GM04503 (cell line): Measurements from ENCODE around the gene GRB10.

Source experiments
- DNase-seq: peaks from one replicate; pipeline ENCODE4 v3.0.0-alpha.2; 2012; ENCODE audit warnings: low read depth

Gene GRB10

GRCh38 chr7:50718876-50719275 is 63.8 kb downstream of the GRB10 start:
- DNase-seq, result no peak

DNA sequence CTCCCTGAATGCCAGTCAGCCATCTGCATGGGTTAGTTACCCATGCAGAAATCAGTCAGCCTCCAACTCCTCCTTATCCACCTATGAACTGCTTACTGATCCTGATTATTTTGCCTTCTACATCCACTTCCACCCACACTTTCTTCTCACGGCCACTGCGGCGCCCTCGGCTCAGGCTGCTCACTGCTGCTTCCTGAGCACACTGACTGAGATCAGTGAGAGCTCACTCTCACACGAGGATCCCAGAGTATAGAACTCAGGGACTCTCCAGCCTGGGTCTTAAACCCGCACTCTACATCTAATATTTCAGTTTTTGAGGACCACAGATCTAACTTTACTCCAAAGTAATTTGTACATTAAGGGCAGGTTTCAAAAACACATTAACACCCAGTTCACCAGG is 64.4 kb downstream of the GRB10 start:
- no peak for DNase-seq

DNA sequence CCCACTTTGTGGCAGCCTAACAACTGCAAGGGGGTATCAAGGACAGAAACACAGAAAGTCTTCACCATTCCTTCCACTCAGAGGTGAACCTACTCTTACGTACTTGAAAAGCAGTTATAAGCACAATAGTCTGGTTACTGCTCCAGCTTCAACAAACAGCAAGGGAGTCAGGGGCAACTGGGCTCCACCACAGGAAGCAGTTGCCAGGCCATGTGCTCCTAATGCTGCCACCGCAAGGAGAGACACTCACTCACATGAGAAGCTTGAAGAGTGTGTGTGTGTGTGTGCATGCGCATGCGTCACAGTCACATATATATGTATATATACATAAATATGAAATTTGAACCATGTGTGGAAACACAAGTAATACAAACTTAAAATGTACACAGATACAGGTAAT is 65.5 kb downstream of the GRB10 start:
- DNase-seq, result no peak

GRCh38 chr7:50714857-50715256 is 67.8 kb downstream of the GRB10 start:
- no peak for DNase-seq

DNA sequence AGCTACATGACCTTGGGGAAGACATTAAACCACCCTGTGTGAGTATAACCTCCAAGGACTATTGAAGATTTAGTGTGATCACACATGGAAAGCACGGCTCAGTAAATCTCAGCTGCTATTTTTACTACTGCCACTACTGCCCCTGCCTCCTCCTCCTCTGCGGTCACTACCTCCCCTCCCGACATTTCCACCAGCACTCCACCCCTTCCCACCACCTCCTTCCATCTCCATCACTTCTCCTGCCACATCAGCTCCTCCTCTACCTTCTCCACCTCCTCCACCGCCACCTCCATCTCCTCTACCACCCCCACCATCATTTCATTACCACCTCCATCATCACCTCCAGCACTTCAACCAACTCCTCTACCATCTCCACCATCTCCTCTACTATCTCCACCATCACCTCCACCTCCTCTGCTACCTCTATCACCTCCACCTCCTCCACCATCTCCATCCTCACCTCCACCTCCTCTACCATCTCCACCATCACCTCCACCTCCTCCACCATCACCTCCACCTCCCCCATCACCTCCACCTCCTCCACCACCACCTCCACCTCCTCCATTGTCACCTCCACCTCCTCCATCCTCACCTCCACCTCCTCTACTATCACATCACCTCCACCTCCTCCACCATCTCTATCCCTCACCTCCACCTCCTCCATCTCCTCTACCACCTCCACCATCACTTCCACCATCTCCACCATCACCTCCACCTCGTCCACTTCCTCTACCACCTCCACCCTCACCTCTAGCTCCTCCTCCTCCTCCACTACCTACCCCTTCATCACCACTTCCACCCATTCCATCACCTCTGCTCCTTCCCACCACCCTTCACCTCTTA is 69.4 kb downstream of the GRB10 start:
- no peak for DNase-seq

- no peak for DNase-seq
Measured at GRCh38 chr7:50712252-50713122, 70.2 kb downstream of the GRB10 start.

GRCh38 chr7:50711271-50712175 is 71.2 kb downstream of the GRB10 start:
- DNase-seq, result no peak

DNA sequence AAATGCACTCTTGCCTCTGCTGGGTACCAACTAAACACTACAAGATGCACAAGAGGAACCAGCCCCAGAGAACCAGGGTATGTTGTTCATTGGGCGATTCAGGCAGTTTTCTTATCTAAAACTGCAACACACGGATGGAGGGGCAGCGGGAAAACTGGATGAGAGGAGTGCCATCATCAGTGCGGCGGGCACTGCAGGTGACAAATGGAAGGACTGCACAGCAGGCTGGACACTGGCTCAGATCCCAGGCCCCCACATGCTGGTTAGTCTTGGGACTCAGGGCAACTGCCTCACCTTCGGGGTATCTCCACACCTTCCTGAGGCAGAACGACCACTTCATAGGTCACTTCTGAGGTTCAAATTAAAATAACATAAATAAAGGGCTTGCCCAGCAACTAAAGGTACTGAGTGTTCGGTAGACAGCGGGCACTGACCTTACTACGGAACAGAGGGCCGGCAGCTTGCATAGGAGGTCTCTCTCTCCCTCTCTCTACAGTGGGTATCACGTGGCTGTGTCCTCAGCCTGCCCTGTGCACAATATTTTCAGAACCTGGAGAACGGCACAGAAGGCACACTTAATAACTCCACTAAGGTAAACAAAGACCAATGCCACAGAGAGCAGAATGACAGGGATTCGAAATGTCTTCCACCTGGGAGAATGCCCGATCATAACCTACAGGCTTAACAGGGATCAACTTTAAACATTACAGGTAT is 72.1 kb downstream of the GRB10 start:
- DNase-seq, result no peak

DNA sequence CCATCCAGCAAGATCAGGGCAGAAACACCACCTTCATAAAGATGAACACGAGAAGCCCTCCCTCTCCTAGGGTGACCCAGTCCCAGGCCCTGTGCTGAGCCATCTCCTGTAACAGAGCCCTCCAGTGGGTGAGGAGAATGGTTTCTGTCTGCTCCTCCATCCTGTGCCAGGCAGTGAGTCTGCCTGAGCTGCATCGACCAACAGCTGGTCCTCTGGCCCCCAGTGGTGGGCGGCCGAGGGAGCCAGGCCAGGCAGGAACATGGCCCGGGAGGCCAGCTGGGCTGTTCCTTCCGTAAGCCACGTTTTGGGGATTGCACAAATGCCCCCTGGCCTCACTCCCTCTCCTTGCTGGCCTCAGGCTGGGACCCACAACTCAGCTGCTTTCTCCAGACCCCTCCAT is 73.5 kb downstream of the GRB10 start:
- DNase-seq, result no peak

DNA sequence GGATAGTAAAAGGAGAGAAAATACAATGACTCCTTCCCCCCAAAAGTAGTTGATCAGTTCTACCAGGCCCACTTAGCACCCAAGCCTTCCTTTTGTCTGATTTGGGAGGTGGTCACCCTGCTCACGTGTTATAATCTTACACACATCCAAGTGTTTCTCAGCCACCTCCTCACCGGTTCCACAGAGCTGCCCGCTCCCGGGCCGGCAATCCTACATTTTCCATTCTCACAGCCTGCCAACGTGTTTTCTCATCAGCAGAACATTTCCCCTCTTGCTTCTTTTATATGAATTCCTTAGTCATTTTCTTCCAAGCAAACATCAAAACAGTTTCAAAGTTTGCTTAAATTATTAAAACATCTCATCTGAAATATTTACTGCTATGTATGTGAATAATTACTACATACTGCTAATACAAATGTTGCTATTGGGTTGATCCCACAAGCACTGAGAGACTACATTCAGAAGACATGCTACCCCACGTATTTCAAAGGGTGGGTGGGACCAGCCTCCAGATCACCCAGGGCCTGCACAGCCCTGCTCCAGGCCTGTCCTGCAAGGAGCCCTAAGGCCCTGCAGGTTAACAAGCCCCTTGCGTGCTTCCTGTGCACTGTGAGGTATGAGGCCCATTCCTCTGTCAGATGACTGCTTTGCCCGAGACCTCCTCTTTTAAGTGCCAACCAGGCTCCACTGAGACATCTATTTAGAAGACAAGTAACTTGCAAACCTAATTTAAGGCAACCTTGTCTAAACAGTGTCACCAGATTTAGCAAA is 75.3 kb downstream of the GRB10 start:
- no peak for DNase-seq

DNA sequence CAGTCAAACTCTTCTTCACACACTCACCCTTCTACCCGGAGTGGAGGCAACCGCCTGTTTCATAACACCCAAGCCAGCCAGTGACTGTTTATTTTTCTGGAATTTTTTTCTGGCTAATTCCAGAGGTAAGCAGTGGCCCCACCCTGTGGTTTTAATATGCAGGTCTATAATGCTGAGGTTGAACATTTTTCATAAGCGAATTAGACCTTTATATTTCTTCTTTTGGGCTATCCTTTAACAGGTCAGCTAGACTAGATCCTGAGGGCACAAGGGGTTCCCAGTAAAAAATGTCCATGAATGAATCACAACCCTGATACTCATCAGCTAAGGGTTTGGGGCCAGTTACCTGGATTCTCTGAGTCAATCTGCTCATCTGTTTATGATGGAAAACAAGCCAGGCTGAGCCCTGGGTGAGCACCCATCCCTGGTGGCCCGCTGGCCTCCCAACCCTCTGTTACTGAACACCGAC is 76.2 kb downstream of the GRB10 start:
- DNase-seq, result no peak

GRCh38 chr7:50704844-50705243 is 77.9 kb downstream of the GRB10 start:
- no peak for DNase-seq

DNA sequence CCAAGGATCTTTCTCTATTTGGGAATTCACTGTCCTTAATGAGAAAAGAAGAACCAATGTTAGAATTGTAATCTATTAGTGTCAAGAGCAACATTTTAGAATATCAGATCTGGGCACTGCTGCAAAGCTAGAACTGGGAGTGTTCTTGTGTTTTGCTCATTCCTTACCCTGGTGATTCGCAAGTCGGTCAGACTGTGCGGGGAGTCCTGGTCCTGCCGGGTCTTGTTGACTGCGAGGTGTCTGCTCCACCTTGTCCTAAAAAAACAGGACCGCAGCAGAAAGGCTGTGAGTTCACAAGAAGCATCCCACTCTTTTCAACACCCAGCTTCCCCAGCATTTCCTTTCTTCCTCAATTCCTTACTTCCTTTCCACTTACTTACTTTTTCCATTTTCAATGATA is 79.0 kb downstream of the GRB10 start:
- DNase-seq, result no peak

- no peak for DNase-seq
Measured at GRCh38 chr7:50699143-50699542, 83.6 kb downstream of the GRB10 start.

DNA sequence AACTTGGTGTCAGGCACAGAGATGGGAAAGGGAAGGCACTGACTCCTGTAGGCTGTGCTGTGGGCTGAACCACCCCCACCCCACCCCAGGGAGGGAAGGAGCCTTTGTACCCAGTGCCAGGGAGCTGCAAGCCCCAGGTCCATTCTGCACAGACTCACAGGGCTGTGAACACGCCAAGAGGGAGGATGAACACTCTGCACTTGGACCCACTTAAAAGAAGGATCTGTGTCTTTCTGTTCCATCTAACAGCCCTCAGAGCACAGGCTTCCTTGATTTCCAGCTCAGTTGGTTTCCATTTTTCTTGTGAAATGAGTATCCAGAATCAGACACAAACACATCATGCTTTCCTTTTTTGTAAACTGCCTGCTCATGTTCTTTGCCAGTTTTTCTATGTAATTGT is 84.9 kb downstream of the GRB10 start:
- DNase-seq, result no peak

GRCh38 chr7:50696810-50697582 is 85.7 kb downstream of the GRB10 start:
- no peak for DNase-seq

DNA sequence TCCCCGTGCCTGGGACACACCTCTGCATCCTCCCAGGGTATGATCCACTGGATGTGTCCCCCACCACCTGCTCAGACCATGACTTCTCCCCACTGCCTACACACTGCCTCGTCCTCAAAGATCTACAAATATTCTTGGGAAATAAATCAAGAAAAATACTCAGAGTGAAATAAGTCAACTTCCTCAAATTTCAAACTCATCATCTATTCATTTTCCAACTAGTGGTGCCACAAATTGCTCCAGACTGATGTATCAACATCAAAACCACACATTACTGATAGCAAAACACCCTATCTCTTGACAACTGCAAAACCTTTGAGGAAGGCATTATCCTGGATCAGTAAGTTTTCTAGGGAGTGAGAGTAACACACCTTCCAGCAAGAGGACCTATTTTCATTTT is 87.7 kb downstream of the GRB10 start:
- no peak for DNase-seq

- DNase-seq, result no peak
Measured at GRCh38 chr7:50693455-50694130, 89.1 kb downstream of the GRB10 start.

GRCh38 chr7:50690541-50691011 is 92.1 kb downstream of the GRB10 start:
- DNase-seq, result no peak
